Central memory CD8-positive, alpha-beta T cell (primary cell): Measurements from ENCODE around the gene NEK7.

ENCODE experiments used
- ATAC-seq: fragments of 150-1000 bp; cut with Tn5 transposase; replicated peaks from 2 replicates; pipeline ENCODE4 v1.10.0; 2022; ENCODE audit warnings: mild to moderate bottlenecking, moderate FRiP score, moderate number of reproducible peaks; ENCODE audit not compliant: poor library complexity, severe bottlenecking; ENCODE audit errors: extremely low read depth
- DNase-seq, 2 donors: peaks; one replicate each; pipeline ENCODE4 v3.0.0; 2021; ENCODE audit warnings: low spot score in 2 of 2
- H3K27ac Mint-ChIP-seq: one replicate; pipeline ENCODE4 v1.8.0; 2022; ENCODE audit warnings: low read depth, mild to moderate bottlenecking, moderate library complexity, mixed read lengths
- H3K27me3 Mint-ChIP-seq: one replicate; pipeline ENCODE4 v1.8.0; 2022; ENCODE audit warnings: mixed read lengths
- H3K36me3 Mint-ChIP-seq: one replicate; pipeline ENCODE4 v1.8.0; 2022; ENCODE audit warnings: mild to moderate bottlenecking, moderate library complexity, mixed read lengths; ENCODE audit not compliant: insufficient read depth
- H3K4me1 Mint-ChIP-seq: one replicate; pipeline ENCODE4 v1.8.0; 2022; ENCODE audit warnings: mixed read lengths
- H3K4me3 Mint-ChIP-seq: one replicate; pipeline ENCODE4 v1.8.0; 2022; ENCODE audit warnings: mild to moderate bottlenecking, moderate library complexity, mixed read lengths
- H3K9me3 Mint-ChIP-seq: one replicate; pipeline ENCODE4 v1.8.0; 2022; ENCODE audit warnings: mixed read lengths

Gene NEK7

GRCh38 chr1:198367296-198367695 is 210.5 kb downstream of the NEK7 start:
- Mint-ChIP-seq H3K27me3 (no peaks in the 10 kb centered on the region), H3K36me3 (no peaks in the 10 kb centered on the region), H3K4me3 (no peak overlapping the region), H3K4me1 (no peaks in the 10 kb centered on the region), H3K9me3 (peaks cover 11% of the 10 kb centered on the region), H3K27ac (no peak overlapping the region)
- DNase-seq (no peak), ATAC-seq (no peak)

DNA sequence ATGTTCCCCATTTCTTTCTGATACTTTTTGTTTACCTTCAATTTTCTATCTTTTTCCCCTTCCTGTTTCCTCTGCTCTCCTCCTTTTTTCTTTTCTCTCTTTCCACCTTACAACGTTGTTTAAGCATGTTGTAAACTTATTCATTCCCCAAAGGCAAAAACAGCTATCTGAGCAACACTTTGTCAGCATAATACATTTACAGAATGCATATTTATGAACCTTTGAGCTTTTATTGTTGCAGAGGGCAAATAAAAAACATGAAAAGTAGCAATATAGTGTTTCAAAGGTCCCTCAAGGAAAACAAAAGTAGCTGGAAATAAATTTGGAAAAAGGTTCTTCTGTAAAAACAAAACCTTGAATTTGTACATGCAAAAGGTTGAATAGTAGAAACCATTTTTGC is 214.2 kb downstream of the NEK7 start:
- H3K4me3 Mint-ChIP-seq = no peak overlapping the region
- H3K27ac Mint-ChIP-seq = no peak overlapping the region
- H3K36me3 Mint-ChIP-seq = no peaks in the 10 kb centered on the region
- H3K9me3 Mint-ChIP-seq = peaks cover 11% of the 10 kb centered on the region
- H3K27me3 Mint-ChIP-seq = no peaks in the 10 kb centered on the region
- no peaks in the 10 kb centered on the region for H3K4me1 Mint-ChIP-seq
- DNase-seq = no peak
- no peak for ATAC-seq
